GM08714 (cell line): Measurements from ENCODE around the gene BBX.
"Not testable (repeated sequence)": the region's sequence is repeated elsewhere in the genome, so short reads cannot be mapped to it uniquely, and the experiment has no call there.

Source experiments
- H3K4me3 ChIP-seq: fragments of 200-500 bp; sonication (Bioruptor generic); 2 replicates; pipeline ENCODE4 v1.5.1; 2014; ENCODE audit warnings: mild to moderate bottlenecking, low read length, inconsistent platforms
- ZNF274 ChIP-seq: IDR thresholded peaks from 2 replicates; pipeline ENCODE4 v1.6.1; 2012; ENCODE audit warnings: mild to moderate bottlenecking, low read depth, low read length

BBX gene

DNA sequence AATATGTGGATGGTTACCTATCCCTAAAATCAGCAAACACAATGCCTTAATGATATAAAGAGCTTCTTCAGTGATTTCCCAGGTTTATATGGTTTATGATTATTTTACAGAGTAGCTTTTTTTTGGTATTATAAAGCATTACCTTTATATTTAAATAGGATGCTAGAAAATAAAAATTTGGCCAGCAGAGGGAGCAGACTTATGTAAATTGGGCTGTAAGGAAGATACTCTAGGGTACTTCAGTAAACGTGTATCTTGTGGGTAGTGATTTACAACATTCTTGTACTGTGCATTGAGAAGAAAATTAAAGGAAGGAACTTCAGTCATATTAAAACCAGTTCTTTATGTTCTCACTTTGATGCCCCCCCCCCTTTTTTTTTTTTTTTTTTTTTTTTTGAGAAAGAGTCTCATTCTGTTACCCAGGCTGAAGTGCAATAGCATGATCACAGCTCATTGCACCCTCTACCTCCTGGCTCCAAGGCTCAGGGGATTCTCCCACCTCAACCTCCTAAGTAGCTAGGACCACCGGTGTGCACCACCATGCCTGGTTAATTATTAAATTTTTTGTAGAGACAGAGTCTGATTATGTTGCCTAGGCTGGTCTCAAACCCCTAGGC lies 167.9 kb downstream of the BBX start:
- TF ChIP-seq ZNF274 = no peak
- H3K4me3 ChIP-seq = no peak overlapping the region

DNA sequence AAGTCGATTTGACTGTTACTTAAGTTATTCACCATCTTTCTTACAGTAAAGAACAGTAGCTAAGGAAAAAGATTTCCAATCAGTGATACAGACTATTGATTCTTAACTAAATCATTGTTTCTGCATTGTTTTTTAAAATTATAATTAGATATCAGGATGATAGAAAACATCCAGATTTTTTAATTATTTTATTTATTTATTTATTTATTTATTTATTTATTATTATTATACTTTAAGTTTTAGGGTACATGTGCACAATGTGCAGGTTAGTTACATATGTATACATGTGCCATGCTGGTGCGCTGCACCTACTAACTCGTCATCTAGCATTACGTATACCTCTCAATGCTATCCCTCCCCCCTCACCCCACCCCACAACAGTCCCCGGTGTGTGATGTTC lies 169.2 kb downstream of the BBX start:
- H3K4me3 ChIP-seq = not testable (repeated sequence)

DNA sequence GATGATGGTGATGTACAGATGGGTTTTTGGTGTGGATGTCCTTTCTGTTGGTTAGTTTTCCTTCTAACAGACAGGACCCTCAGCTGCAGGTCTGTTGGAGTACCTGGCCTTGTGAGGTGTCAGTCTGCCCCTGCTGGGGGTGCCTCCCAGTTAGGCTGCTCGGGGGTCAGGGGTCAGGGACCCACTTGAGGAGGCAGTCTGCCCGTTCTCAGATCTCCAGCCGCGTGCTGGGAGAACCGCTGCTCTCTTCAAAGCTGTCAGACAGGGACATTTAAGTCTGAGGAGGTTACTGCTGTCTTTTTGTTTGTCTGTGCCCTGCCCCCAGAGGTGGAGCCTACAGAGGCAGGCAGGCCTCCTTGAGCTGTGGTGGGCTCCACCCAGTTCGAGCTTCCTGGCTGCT lies 174.6 kb downstream of the BBX start:
- H3K4me3 ChIP-seq = not testable (repeated sequence)

DNA sequence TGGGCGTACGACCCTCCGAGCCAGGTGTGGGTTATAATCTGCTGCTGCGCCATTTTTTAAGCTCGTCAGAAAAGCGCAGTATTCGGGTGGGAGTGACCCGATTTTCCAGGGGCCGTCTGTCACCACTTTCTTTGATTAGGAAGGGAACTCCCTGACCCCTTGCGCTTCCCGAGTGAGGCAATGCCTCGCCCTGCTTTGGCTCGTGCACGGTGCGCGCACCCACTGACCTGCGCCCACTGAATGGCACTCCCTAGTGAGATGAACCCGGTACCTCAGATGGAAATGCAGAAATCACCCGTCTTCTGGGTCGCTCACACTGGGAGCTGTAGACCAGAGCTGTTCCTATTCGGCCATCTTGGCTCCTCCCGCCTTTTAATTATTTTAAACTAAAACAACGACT lies 175.1 kb downstream of the BBX start:
- not testable (repeated sequence) for H3K4me3 ChIP-seq

DNA sequence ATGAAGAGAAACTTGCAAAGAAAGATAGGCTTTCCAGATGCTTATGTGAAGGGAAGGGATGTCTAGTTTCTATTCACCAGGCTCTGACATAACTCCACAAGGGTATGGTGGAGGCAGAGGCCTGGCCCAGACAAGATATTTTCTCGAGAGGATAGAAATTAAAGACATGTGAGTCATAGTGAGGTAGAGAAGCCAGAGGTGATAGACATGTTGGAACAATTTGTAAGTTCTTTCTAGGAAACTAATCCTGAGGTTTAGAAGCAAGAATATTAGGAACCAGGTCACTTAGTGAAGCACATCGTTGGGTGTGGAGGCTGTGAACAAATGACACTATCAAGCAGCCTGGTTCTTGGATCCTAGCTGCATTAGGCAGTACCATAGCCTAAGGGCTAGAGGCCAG lies 176.9 kb downstream of the BBX start:
- no peak overlapping the region for H3K4me3 ChIP-seq
- TF ChIP-seq ZNF274 = no peak

DNA sequence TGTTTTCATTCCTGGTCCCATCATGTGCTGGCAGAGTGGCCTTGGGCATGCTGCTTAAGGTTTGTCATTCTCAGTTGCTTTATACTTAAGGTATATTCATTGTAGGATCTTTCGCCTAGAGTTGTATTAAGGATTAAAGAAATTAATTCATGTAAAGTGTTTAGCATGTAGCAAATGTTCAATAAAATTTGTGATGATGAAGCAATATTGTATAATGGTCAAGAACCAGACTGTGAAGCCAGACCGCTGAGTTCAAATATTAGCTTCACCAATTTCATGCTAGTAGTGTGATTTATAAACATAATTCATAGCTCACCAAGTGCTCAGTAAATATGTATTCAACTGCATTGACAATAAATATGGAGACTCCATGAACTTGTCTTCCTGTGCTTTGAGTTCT lies 178.5 kb downstream of the BBX start:
- no peak overlapping the region for H3K4me3 ChIP-seq
- TF ChIP-seq ZNF274 = no peak

DNA sequence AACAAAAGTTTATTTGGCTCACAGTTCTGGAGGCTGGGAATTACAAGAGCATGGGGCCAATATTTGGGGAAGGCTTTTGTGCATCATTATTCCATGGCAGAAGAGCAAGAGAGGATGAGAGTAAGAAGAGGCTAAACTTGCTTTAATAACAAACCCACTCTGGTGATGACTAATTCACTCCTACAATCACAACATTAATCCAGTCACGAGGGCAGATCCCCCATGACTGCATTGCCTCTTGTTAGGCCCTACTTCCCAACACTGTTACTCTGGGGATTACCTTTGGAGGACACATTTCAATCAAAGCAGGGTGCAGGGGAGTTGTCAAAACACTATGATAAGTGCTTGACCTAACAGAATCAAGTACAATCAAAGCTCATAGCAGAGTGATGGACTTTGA lies 181.7 kb downstream of the BBX start:
- no peak overlapping the region for H3K4me3 ChIP-seq
- TF ChIP-seq ZNF274 = no peak

DNA sequence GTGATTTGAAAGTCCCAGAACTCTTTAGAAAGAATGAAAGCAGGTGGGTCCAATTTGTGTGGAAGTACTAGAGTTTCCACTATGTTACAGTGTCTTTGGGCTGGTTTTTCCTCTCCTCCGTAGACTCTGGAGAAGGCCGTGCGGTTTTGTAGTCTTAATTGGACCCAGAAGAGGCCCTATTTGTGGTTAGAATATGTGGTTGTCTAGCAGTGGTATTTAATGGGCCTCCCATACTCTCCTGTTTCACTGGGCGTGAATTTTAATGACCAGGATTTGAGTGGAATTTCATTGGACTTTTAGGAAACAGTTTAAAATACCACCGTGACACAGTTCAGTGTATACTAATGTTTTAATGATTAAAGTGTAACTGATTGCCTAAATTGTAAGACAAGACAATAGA lies 182.3 kb downstream of the BBX start:
- H3K4me3 ChIP-seq = no peak overlapping the region
- TF ChIP-seq ZNF274 = no peak

DNA sequence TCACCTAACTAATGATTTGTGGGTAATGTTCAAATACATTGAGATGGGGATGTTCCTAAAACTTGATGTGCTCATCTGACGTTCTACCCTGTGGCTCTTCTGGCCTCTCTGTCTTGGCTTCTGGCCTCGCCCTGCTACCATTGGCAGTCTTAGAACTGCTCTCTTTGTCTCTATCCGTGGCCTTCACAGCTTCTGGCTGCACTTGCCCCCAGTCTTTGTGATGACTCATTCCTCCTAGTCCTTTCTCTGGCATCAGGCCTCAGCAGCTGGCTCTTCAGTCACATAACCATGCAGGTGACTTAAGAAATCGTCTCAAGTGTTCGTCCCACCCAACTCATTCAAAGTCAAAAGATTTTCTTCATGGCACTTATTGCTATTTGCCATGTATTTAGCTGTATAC lies 188.1 kb downstream of the BBX start:
- no peak for TF ChIP-seq ZNF274
- no peak overlapping the region for H3K4me3 ChIP-seq

DNA sequence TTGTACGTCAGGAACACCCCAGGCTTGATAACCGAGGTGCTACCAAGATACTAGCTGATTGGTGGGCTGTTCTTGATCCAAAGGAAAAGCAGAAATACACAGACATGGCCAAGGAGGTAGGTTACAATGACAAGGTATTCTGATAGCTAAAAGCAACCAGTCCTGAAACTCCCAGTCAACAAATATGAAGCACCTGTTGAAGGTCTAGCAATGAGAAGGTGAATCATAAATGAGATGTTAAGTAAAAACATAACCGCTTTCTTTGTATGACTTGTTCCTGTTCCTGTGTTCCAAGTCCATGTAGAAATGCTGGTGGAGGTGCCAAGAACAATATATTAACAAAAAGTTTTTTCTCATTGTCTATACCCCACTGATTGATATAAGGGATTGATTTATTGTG lies 194.0 kb downstream of the BBX start:
- TF ChIP-seq ZNF274 = no peak
- no peak overlapping the region for H3K4me3 ChIP-seq

DNA sequence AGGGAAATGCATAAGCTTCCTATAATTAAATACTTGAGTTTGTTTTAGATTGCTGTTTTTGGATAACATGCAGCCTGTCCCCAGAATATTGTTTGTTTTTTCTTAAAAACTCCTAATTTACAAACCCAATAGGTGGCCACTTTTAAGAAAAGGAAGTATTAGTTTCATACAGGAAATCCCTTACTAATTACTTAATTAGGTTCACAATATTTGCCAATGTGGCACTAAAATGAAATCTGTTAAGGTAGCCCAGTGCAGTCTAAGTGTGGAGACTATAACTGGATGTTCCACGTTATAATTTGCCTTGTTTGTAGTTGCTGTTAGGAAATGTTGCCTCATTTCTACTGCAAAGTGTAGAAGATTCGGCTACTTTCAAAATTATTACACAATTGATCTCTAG lies 195.8 kb downstream of the BBX start:
- no peak overlapping the region for H3K4me3 ChIP-seq
- no peak for TF ChIP-seq ZNF274

DNA sequence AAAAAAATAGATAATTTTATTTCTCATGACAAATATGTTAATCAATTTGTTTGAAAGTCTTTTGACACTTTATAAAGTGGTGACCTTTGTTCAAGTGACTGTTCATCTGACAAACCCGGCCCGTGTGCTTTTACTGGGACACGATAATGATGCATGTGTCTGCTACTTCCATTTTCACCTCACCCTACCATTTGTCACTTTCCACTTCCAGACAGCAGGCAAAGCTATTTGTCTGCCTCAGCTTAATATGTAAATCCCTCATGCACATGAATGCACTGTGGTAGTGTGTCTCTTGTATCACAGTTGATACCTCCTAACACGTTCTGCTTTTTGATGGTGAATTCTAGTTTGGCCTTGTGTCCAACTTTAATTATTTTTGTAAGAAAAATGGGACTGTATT lies 204.3 kb downstream of the BBX start:
- TF ChIP-seq ZNF274 = no peak
- no peak overlapping the region for H3K4me3 ChIP-seq

DNA sequence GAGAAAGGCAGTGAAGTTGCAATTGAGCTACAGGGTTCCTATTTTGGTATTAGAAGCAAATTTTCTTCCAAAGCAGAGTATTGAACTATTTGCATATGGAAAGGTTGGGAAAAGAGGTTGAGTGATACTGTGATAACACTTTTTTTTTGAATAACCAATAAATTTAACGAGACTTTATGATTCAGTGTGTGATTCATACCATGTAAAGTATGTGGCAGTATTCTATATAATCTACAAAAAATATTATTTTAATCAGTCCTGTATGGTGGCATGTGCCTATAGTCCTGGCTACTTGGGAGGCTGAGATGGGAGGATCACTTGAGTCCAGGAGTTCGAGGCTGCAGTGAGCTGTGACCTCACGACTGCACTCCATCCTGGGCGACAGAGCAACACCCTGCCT lies 206.9 kb downstream of the BBX start:
- no peak for TF ChIP-seq ZNF274
- H3K4me3 ChIP-seq = no peak overlapping the region

DNA sequence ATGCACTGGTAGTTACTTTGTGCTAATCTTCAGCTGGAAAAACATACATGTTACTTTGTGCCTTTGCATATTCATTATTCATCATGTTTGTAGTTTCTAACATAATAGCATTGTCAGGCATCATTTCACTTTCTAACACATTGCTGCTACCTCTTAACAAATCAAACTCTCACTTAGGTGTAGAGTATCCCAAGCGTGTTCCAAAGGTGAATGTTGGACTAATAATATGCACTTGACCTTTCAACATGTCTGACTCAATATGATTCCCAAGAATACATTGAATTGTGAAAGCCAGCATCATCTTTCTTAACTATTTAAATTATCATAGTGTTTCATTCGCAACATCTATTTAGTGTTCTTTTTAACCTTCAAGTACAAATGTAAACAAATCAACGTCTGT lies 211.6 kb downstream of the BBX start:
- no peak overlapping the region for H3K4me3 ChIP-seq
- no peak for TF ChIP-seq ZNF274

DNA sequence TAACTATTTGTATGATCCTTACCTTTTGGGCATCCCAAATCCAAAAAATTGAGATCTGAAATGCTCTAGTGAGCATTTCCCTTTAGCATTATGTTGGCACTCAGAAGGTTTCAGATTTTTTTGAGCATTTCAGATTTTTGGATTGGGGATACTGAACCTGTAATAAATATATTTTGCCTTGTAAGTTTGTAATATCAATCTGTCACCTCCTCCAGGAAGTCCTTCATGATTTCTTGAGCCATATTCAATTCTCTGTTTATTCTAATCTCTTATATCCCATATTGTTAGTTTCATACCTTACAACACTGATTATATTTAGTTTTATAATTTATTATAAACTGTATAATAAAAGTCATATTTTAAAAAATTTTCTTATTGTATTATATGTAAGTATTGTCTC lies 215.2 kb downstream of the BBX start:
- TF ChIP-seq ZNF274 = no peak
- no peak overlapping the region for H3K4me3 ChIP-seq

DNA sequence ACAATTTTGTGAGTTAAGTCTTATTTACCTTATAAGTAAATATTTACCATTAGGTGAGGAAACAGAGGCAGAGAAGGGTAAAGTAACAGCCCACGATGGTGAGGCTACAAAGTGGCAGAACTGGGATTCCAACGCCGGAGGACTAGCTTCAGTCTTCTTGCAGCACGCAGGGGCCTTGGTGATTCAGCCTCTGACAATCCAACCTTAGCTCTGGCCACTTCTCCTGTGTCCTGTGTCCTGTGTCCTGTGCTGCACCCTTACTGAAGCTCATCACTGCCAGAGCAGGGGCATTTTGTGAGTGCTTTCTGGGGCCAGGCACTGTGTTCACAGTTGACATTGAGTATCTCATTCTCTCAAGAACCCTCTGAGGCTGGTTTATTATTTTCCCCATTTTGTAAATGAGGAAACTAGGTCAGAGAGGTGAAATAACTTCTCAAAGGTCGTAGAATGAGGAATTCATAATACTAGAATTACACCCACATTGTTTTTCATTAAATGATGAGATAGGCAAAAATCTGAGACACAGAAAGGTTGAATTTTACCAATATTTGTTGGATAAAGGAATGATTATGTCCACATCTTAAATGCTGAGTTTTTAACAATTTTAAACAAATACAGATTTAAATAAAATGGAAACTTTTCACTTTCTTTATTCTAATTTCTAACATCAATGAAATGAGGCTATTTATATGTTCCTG lies 215.9 kb downstream of the BBX start:
- TF ChIP-seq ZNF274 = no peak
- H3K4me3 ChIP-seq = no peak overlapping the region
